KBM-7 (cell line): ENCODE results near the gene HES4.
"Not testable (repeated sequence)": the region's sequence is repeated elsewhere in the genome, so short reads cannot be mapped to it uniquely, and the experiment has no call there.

Experiments
- DNase-seq: peaks from one replicate; pipeline ENCODE4 v3.0.0-alpha.2; 2015
- in situ Hi-C: fragments of 300-500 bp; cut with MboI; formaldehyde crosslinking; loops from 2 replicates; pipeline ENCODE4 v1.14.3; 2020; ENCODE audit warnings: low sequenced_read_pairs, low pct_unique_long_range_greater_than_20kb, mixed read lengths

HES4 gene

DNA sequence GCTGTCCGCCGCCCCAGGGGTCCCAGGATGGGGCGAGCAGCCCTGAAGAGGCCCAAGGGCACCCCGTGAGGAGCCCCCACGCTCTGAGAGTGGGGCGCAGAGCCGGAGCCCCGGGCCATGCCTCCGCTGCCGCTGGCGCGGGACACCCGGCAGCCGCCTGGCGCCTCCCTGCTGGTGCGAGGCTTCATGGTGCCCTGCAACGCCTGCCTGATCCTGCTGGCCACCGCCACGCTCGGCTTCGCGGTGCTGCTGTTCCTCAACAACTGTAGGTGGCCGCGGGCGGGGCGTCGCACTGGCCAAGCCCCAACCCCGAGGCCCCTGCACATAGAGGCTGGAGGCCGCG lies 34.5 kb upstream of the HES4 start:
- in situ Hi-C loops: no loop called here

DNA sequence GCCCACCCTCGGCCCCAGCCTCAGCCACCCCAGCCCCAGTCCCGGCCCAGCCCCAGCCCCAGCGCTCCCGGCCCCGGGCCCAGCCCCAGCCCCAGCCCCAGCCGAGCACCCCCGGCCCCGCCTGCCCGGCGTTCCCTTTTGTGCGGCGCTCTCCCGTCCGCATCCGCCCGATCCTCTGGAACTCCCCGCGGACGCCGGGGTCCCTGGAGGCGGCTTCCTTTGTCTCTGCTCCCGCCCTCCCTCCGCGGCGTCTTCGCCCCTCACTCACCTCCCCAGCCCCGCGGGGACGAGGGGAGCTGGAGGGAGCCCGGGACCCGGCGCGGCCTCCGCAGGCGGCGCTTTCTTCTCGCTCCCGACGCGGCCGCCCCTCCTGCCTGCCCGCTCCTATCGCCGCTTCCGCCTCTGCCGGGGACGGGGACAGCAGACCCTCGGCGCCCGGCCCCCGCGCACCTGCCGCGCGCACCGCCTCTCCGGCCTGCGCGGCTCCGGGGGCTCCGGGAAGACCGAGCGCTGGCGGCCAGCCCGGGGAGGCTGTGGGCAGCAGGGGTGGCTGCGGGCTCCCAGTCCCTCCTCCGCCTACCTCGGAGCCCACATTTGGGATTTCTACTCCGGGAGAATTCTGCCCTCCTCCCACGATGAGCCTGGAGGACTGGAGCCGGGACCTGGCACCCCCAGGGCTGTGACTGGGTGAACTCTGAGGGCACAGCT lies 34.0 kb upstream of the HES4 start:
- DNase-seq: no peak
- in situ Hi-C loops: no loop called here

More for the DNA sequence above, 34.5 kb upstream of the HES4 start:
- DNase-seq: no peak

DNA sequence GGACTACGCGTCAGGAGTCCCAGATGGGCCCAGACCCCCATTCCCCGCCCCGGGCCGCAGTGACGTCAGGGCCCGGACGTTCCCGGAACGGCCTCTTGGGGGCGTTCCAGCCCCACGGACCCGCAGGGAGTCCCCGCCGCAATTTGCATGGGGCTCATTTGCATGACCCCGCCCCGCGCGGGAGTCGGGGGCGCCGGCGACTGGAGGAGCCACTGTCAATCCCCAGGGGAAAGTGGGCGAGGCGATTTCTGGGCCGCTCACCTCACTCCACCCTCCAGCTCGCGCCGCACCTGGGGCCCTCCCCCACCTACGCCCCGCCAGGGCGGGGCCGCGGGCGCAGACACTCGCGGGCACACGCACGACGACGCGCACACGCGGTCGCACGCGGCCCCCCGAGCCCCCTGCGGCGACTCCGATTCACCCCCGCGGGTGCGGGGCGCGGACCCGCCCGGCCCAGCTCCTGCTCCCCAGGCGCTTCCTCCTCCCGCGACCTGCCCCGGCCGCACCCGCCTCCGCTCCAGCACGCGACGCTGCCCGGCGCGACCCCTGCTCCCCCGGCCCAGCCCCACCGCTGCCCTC lies 33.2 kb upstream of the HES4 start:
- in situ Hi-C loops: no loop called here
- peak; percentile 95 for DNase-seq

- in situ Hi-C loops: no loop called here
Observed at GRCh38 chr1:1032424-1032823, 32.5 kb upstream of the HES4 start.

GRCh38 chr1:1031659-1032235 lies 31.9 kb upstream of the HES4 start:
- no peak for DNase-seq
- in situ Hi-C loops: no loop called here

More at GRCh38 chr1:1032424-1032823, 32.5 kb upstream of the HES4 start:
- DNase-seq: no peak

GRCh38 chr1:1030867-1031658 lies 31.2 kb upstream of the HES4 start:
- in situ Hi-C loops: not testable (repeated sequence)
- DNase-seq: peak; percentile 23

DNA sequence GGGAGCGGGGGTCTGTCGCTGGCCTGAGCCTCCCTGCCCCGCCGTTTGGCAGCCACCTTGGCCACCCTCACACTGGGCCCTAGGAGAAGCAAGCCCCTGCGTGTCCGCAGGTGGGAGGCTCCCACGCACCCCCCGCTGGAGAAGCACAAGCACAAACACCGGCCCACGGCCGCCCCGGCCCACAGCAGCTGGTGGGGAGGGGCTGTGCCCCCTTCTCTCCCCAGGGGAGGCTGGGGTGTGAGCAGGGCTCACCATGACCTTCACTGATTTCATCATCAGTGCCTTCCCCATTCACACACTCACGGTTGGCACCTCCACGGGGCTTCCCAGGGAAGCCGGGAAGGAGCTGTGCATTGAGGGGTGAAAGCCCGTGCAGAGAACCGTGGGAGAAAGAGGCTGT lies 27.9 kb upstream of the HES4 start:
- in situ Hi-C loops: no loop called here
- no peak for DNase-seq

GRCh38 chr1:1026599-1027413 lies 26.9 kb upstream of the HES4 start:
- in situ Hi-C loops: no loop called here
- DNase-seq: no peak

GRCh38 chr1:1025730-1026129 lies 25.8 kb upstream of the HES4 start:
- in situ Hi-C loops: no loop called here
- no peak for DNase-seq

- DNase-seq: no peak
- in situ Hi-C loops: no loop called here
Observed at GRCh38 chr1:1024771-1025699, 25.1 kb upstream of the HES4 start.

- DNase-seq: no peak
- in situ Hi-C loops: no loop called here
Observed at GRCh38 chr1:1024149-1024770, 24.4 kb upstream of the HES4 start.

DNA sequence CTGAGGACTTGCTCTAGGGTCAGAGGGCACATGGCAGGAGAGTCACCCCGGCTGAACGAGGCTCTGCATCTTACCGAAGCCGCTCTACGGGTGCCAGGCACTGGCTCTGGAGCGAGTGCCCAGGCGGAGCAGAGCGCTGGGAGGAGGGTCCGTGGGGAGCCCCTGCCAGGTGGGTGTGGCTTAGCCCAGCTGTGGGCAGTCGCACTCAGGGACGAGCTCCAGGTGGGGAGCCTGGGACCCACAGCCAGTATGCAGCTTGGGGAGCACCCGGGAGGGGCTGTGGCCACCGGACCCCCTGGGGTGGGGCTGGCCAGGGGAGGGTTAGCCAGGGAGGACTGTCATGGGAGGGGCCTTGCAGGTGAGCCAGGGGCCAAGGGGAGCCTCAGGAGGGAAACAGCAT lies 23.8 kb upstream of the HES4 start:
- in situ Hi-C loops: no loop called here
- no peak for DNase-seq

DNA sequence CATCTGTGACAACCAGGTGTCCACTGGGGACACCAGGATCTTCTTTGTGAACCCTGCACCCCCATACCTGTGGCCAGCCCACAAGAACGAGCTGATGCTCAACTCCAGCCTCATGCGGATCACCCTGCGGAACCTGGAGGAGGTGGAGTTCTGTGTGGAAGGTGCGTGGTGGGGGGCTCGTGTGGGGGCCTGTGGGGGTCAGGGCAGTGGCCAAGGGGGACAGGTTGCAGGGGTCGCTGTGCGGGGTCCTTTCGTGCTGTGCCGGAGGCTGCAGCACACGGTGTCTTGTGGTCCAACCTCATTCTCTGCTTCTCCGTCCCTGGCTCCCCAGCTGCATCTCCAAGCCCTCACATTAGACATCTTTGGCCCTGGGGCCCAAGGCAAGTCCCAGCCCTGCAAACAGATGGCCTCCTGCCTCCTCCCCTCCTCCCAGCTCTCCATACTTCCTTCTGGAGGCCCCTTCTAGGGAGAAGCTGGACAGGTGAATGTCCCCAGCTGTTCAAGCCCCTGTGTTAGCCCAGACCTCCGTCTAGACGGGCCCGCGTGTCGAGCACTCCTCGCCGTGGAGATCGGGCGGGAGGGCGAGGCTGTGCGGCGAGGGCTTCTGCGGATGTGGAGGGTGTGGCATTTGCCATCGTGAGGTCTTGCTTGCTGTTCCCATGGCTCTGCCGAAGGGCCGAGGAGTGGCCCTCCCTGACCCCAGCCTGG lies 22.6 kb upstream of the HES4 start:
- in situ Hi-C loops: no loop called here
- DNase-seq: no peak

- in situ Hi-C loops: no loop called here
- no peak for DNase-seq
Observed at GRCh38 chr1:1021920-1022259, 22.0 kb upstream of the HES4 start.

DNA sequence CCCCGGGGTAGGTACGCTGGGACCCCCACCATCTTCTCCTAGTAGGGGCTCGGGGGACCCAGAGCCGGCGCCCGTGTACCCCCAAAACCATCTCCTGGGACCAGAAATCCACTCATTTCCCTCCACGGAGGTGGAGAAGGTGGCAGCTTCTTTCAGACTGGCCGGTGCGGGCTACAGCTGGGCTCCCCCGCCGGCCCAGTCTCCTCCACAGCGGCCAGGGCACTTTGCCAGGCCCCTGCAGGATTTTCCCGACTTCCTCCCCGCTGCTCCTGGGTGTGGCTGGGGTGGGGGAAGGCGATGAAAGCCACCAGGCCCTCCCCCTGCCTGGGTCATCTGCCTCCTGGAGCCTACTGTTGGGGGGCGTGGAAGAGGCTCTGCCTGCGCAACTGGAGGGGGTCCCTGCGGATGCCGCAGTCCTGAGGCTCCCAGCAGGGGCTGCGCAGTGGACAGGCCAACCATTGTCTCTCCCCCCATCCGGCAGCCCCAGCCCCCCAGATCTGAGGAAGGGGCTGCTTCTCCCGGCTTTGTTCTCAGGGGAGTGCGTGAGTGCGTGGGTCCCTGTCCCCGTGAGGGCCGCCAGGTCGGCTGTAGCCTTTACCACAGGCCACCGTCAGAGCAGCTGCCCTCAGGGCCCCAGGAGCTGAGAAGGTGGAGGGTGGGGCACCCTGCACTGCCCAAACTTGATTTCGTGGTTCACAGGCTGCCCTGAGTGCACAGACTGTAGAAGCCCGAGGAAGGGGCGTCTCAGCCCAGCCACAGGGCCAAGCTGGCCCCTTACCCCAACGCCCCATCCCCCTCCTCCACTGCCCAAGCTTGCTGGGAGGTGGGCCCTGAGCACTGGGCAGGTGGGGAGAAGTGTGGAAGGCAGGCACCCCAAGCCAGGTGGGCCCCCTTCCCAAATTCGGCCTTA lies 21.4 kb upstream of the HES4 start:
- in situ Hi-C loops: no loop called here
- DNase-seq: peak; percentile 44

DNA sequence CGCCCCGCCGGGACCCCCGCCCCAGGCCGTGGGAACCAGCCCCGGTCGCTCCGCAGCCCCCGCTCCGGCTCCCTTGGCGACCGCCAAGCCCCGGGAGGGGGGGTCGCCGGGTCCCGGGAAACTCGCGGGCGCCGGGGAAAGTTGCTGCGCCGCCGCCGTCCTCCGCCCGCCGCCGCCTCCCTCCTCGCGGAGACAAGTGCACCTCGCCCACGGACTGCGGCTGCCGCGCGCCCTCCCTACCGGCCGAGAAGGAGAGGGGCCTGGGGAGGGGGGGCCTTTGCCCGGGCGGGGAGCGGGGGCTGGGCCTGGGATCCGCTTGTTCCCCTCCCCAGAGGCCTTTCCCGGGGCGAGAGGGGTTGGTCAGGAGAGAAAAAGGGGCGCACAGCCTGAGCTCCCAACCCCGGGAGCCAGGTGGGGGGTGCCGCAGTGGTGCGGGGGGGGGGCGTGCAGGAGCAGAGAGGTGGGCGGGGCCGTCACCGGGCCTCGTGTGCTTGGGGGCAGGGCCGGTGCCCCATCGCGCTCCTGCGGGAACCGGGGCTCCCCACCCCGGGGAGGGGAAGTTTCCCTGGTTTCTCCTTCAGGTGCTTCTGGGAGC lies 20.6 kb upstream of the HES4 start:
- no peak for DNase-seq
- in situ Hi-C loops: no loop called here
